ENCODE data around the gene POU2AF1.

DNA sequence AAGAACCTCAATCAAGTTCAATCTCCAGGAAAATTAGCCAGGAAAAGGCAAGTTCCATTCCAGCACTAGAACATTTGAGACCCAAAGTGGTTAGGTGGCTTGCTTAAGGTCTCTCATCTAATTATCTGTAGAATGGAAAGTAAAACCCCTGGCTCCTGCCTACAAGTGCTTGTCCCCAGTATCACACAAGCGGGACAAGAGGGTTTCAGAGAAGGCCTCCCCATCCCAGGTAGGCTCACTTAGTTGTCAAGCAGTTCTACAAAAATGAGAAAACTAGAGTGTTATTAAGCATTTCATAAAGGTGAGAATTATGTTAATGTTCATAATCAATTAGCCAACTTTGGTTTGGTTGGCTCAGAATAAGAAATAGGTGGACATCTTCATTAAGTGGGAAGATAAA is 5.5 kb downstream of the POU2AF1 start:
- TF ChIP-seq, protein P1, sequence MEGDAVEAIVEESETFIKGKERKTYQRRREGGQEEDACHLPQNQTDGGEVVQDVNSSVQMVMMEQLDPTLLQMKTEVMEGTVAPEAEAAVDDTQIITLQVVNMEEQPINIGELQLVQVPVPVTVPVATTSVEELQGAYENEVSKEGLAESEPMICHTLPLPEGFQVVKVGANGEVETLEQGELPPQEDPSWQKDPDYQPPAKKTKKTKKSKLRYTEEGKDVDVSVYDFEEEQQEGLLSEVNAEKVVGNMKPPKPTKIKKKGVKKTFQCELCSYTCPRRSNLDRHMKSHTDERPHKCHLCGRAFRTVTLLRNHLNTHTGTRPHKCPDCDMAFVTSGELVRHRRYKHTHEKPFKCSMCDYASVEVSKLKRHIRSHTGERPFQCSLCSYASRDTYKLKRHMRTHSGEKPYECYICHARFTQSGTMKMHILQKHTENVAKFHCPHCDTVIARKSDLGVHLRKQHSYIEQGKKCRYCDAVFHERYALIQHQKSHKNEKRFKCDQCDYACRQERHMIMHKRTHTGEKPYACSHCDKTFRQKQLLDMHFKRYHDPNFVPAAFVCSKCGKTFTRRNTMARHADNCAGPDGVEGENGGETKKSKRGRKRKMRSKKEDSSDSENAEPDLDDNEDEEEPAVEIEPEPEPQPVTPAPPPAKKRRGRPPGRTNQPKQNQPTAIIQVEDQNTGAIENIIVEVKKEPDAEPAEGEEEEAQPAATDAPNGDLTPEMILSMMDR (IDR thresholded peaks at IDR 0.05): no peak
- no peak for TF ChIP-seq POLR2A (IDR thresholded peaks at IDR 0.05)
